Dendritic cell treated with granulocyte-macrophage colony-stimulating factor and Interleukin-4, amounts not matched to agents 40 ng/mL and 50 ng/mL, for 4 days (primary cell): ENCODE results near the gene HNRNPL.
"Not testable (repeated sequence)": the region's sequence is repeated elsewhere in the genome, so short reads cannot be mapped to it uniquely, and the experiment has no call there.

Source experiments
- H3K27ac Mint-ChIP-seq: one replicate; pipeline ENCODE4 v1.8.0; 2022; ENCODE audit warnings: mild to moderate bottlenecking, mixed read lengths
- H3K27me3 Mint-ChIP-seq: one replicate; pipeline ENCODE4 v1.8.0; 2022; ENCODE audit warnings: mild to moderate bottlenecking, mixed read lengths
- H3K36me3 Mint-ChIP-seq: one replicate; pipeline ENCODE4 v1.8.0; 2022; ENCODE audit warnings: low read depth, mixed read lengths
- H3K4me1 Mint-ChIP-seq: one replicate; pipeline ENCODE4 v1.8.0; 2022; ENCODE audit warnings: low read depth, mixed read lengths
- H3K4me3 Mint-ChIP-seq: one replicate; pipeline ENCODE4 v1.8.0; 2022; ENCODE audit warnings: mild to moderate bottlenecking, moderate library complexity, mixed read lengths
- H3K9me3 Mint-ChIP-seq: one replicate; pipeline ENCODE4 v1.8.0; 2022; ENCODE audit warnings: mixed read lengths
- intact Hi-C: fragments of 100-400 bp; cut with micrococcal nuclease; formaldehyde crosslinking; loops from one replicate; pipeline ENCODE4 v1.15.0; 2022

Gene HNRNPL

DNA sequence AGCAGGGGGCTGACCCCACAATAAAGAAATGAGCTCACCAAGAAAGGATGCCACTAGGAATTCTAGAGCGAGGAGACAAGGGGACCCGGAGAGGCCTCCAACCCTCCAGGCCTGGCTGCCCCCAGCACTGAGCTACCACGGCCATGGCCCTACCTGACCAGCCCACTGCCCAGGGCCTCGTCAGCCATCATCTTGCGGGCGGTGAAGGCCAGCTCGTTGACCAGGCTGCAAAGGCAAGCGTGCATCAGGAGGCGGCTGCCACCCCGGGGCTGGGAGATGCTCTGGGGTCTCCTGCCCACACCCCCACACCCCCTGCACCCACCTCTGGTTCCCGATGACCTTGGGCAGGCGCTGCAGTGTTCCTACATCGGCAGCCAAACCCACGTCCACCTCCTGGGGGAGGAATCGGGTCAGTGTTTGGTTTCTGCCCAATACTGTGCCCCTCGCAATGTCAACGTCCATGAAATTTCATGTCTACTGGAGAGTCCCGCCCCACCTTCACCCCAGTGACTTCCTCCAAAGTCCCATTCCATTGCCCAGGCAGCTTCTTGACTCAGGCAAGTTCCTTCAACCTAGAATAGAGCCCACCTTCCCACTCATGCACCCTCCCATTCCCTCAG, 33.5 kb downstream of the HNRNPL start:
- no peak overlapping the region for H3K4me3 Mint-ChIP-seq
- no peaks in the 10 kb centered on the region for H3K9me3 Mint-ChIP-seq
- peaks cover 6% of the 10 kb centered on the region for H3K4me1 Mint-ChIP-seq
- intact Hi-C loops: no loop called here
- peaks cover 59% of the 10 kb centered on the region for H3K36me3 Mint-ChIP-seq
- H3K27me3 Mint-ChIP-seq: no peaks in the 10 kb centered on the region
- H3K27ac Mint-ChIP-seq: no peak overlapping the region

DNA sequence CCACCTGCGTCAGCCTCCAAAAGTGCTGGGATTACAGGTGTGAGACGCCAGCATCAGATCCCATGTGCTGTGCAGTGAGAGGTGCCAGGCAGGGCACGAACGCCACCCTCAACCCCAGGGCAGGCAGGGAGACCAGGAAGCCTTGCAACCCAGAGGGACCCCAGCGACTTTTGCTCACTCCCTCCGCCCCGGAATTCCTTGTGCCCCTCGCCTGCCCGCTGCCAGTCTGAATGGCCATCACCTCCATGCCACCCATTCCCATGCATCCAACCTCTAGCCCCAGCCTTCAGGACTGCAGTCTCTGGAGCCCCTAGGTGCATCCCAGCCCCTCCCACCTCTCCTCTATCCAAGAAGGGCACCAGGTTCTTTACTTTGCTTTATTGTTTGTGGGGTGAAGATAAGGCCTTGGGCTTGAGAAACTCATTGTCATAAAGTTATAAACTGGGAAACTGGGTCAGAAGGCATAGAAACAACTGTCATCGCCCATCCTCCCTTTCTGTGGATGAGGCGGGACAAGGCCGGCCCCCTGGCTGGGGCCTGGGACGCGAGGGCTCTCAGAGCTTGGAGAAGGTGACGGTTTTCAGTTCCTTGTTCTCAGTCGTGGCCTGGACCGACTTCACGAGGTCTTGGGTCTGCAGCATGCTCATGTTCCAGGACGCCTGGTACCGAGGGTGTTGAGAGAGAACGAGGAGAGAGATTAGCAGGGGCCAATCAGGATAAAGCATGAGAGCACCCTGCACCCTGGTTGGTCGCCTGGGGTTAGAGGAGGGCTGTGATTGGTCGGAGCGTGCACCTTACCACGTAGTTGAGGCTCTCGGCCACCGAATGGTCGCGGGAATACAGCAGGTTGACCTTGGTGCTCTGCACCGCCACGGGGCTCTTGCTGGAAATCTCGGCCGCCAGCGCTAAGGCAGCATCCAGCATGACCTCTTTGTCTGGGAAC, 34.5 kb downstream of the HNRNPL start:
- Mint-ChIP-seq H3K9me3 (no peaks in the 10 kb centered on the region), H3K36me3 (peaks cover 50% of the 10 kb centered on the region)

DNA sequence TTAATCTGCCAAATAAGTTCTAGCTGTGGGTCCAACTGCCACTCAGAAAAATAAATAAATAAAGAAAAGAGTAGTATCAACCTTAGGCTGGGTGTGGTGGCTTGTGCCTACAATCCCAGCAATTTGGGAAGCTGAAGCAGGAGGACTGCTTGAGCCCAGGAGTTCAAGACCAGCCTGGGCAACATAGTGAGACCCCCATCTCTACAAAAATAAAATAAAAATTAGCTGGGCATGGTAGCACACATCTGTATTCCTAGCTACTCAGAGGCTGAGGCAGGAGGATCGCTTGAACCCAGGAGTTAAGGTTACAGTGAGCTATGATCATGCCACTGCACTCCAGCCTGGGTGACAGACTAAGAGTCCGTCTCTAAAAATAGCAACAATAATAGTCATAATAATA, 35.9 kb downstream of the HNRNPL start:
- H3K4me3 Mint-ChIP-seq, intact Hi-C loops, H3K4me1 Mint-ChIP-seq, H3K9me3 Mint-ChIP-seq, H3K27ac Mint-ChIP-seq, H3K27me3 Mint-ChIP-seq: not testable (repeated sequence)
- H3K36me3 Mint-ChIP-seq: peaks cover 39% of the 10 kb centered on the region

More for the DNA sequence above, 34.5 kb downstream of the HNRNPL start:
- intact Hi-C loops: no loop called here
- Mint-ChIP-seq H3K27ac (no peak overlapping the region), H3K4me1 (peaks cover 6% of the 10 kb centered on the region), H3K27me3 (no peaks in the 10 kb centered on the region), H3K4me3 (no peak overlapping the region)

DNA sequence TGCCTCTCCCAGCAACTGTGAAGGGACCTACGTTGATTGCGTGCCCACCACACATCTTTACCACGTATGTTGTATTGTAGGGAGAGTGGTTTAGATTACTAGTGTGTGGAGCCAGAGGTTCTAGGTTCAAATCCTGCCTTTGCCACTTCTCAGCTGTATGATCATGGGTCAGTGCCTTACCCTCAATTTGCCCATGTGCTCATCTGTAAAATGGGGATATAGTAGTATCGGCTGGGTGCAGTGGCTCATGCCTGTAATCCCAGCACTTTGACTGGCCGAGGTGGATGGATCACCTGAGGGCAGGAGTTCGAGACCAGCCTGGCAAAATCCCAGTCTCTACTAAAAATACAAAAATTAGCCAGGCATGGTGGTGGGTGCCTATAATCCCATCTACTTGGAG, 36.5 kb downstream of the HNRNPL start:
- H3K27me3 Mint-ChIP-seq: no peaks in the 10 kb centered on the region
- H3K36me3 Mint-ChIP-seq: peaks cover 36% of the 10 kb centered on the region
- intact Hi-C loops: no loop called here
- no peak overlapping the region for H3K4me3 Mint-ChIP-seq
- H3K9me3 Mint-ChIP-seq: no peaks in the 10 kb centered on the region
- H3K27ac Mint-ChIP-seq: no peak overlapping the region
- H3K4me1 Mint-ChIP-seq: peaks cover 6% of the 10 kb centered on the region

DNA sequence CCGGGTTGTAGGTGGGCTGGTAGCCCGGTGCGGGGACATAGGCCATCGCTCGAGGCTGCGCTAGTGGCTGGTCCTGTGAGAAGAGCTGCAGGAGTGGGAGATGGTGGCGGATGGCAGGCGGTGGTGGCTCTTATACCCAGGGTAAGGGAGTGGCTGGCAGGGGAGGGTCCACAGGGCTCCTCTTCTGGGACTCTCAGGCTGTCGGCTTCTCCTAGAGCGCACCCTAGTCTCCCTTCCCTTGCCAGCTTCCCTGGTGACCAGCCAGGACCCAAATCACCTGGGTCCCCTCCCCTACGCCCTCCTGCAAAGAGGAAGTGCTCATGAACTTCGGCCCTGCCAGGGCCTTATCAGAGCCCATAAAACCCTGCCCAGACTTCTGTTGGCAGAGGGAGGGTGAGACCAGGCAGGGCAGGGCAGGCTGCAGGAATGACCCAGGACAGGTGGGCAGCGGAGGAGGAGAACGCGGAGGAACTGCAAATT, 36.9 kb downstream of the HNRNPL start, which contains the start of gene LGALS4:
LGALS4 (minus strand) TSS at position 105 of the 480 bp plus-strand sequence; CDS start at position 46, 59 bp downstream.
- H3K36me3 Mint-ChIP-seq: peaks cover 32% of the 10 kb centered on the region
- H3K9me3 Mint-ChIP-seq: no peaks in the 10 kb centered on the region
- intact Hi-C loops: no loop called here
- H3K27ac Mint-ChIP-seq: no peak within 1 kb of the TSS
- H3K27me3 Mint-ChIP-seq: no peaks in the 10 kb centered on the region
- H3K4me3 Mint-ChIP-seq: no peak within 1 kb of the TSS
- peaks cover 6% of the 10 kb centered on the region for H3K4me1 Mint-ChIP-seq

DNA sequence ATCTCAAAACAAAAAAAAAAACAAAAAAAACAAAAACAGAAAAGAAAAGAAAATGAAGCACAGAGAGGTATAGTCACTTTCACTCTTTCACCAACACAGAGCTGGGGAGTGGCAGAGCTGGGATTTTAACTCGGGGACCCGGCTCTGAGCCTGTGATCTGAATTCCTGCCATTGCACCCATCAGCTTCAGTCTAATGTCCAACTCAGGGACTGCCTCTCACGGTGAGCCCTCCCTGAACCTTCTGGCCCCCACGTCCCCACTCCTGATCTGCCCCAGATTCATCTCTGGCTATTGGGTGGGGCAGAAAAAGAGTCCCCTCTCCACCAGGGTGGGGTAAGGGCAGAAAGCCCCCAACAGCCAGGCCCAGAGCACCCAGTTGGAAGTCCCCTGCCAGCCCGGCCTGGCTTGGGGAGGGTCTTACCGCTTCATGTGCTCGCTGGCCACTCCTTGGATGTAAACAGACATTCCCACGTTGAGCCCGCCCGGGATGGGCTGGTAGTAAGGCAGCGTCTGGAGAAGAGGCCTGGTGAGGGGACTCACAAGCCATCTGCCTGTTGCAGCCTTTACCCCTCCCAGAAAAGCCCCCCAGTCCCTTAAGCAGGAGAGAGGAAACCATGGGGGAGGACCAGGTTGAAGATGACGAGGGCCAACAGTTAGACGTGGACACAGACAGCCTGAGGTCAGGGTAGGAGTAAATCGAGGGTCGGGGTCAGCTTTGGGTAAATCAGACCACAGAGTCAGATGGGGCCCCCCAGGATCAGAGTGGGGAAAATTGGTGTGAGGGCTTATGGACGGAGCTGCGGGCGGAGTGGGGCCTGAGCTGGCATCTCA, 37.6 kb downstream of the HNRNPL start:
- Mint-ChIP-seq H3K4me3 (no peak overlapping the region), H3K4me1 (peaks cover 6% of the 10 kb centered on the region), H3K36me3 (peaks cover 25% of the 10 kb centered on the region), H3K9me3 (no peaks in the 10 kb centered on the region), H3K27me3 (no peaks in the 10 kb centered on the region), H3K27ac (no peak overlapping the region)
- intact Hi-C loops: no loop called here

DNA sequence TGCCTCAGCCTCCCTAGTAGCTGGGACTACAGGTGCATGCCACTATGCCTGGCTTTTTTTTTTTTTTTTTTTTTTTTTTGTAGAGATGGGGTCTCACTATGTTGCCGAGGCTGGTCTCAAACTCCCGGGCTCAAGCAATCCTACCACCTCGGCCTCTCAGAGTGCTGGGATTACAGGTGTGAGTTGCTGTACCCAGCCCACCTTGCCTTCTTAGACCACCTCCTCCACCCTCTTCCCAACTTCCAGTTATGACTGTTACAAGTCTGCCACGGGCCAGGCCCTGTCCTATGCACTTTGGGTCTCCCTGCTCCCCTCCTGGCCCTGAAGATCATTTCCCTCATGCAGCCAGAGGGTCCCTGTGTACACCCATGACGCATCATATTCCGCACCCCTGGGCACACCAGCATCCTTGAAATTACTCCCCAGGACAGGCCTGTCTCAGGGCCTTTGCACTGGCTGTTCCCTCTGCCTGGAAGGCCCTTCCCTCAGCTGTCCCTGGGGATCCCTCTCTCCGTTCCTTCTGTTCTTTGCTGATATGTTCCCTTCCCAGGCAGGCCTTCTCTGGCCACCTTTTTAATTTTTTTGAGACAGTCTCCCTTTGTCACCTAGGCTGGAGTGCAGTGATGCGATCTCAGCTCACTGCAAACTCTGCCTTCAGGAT, 40.1 kb downstream of the HNRNPL start:
- H3K9me3 Mint-ChIP-seq: no peaks in the 10 kb centered on the region
- peaks cover under 1% of the 10 kb centered on the region for H3K36me3 Mint-ChIP-seq
- no peak overlapping the region for H3K4me3 Mint-ChIP-seq
- H3K4me1 Mint-ChIP-seq: peaks cover 5% of the 10 kb centered on the region
- H3K27me3 Mint-ChIP-seq: no peaks in the 10 kb centered on the region
- intact Hi-C loops: no loop called here
- H3K27ac Mint-ChIP-seq: no peak overlapping the region

DNA sequence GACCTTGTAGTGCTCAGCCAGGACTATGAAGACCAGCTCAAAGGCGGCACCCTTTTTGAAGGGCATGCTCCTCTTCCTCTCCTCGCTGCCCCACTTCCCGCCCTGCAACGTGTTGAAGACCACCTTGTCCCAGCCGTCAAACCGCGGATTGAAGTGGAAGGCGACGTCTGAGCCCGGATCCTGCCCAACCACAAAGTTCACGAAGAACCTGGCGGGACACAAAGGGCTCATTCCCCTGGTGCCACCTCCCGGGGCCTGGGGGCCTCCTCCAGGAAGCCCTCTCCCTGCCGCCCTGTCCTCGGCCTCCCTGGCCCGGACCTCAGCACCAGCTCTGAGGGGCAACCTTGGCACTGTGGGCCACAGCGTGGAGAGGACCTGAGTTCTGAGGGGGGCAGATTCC, 41.0 kb downstream of the HNRNPL start:
- H3K36me3 Mint-ChIP-seq: no peaks in the 10 kb centered on the region
- no peak overlapping the region for H3K4me3 Mint-ChIP-seq
- no peak overlapping the region for H3K27ac Mint-ChIP-seq
- peaks cover 5% of the 10 kb centered on the region for H3K4me1 Mint-ChIP-seq
- no peaks in the 10 kb centered on the region for H3K9me3 Mint-ChIP-seq
- H3K27me3 Mint-ChIP-seq: no peaks in the 10 kb centered on the region
- intact Hi-C loops: no loop called here

DNA sequence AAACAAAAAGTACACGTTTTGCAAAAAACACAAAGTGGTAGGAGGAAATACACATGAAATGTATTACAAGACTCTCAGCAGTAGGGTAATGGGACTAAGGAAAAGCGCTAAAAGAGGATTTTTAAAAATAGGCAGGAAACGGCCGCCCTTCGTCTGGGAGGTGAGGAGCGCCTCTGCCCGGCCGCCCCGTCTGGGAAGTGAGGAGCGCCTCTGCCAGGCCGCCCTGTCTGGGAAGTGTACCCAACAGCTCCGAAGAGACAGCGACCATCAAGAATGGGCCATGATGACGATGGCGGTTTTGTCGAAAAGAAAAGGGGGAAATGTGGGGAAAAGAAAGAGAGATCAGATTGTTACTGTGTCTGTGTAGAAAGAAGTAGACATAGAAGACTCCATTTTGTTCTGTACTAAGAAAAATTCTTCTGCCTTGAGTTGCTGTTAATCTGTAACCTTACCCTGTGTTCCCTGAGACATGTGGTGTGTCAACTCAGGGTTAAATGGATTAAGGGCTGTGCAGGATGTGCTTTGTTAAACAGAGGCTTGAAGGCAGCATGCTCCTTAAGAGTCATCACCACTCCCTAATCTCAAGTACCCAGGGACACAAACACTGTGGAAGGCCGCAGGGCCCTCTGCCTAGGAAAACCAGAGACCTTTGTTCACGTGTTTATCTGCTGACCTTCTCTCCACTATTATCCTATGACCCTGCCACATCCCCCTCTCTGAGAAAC, 42.2 kb downstream of the HNRNPL start:
- H3K27ac Mint-ChIP-seq, H3K4me3 Mint-ChIP-seq, H3K27me3 Mint-ChIP-seq, intact Hi-C loops, H3K9me3 Mint-ChIP-seq, H3K4me1 Mint-ChIP-seq, H3K36me3 Mint-ChIP-seq: not testable (repeated sequence)

DNA sequence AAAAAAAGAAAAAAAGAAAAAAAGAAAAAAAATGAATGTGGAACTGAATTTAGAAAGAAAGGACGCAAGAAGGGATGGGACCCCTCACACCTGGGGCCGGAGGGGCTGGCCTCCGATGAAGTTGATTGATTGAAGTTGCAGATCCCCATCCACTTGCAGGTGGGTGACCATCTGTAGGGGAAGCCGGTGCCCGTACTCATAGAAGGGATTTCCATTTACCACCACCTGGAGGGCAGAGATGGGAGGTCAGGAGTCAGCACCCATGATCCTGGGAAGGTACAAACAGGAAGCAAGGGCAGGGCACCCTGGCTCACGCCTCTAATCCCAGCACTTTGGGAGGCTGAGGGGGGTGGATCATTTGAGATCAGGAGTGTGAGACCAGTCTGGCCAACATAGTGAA, 43.4 kb downstream of the HNRNPL start:
- Mint-ChIP-seq H3K4me1 (peaks cover 5% of the 10 kb centered on the region), H3K4me3 (no peak overlapping the region), H3K36me3 (no peaks in the 10 kb centered on the region), H3K9me3 (no peaks in the 10 kb centered on the region), H3K27me3 (no peaks in the 10 kb centered on the region), H3K27ac (no peak overlapping the region)
- intact Hi-C loops: no loop called here

DNA sequence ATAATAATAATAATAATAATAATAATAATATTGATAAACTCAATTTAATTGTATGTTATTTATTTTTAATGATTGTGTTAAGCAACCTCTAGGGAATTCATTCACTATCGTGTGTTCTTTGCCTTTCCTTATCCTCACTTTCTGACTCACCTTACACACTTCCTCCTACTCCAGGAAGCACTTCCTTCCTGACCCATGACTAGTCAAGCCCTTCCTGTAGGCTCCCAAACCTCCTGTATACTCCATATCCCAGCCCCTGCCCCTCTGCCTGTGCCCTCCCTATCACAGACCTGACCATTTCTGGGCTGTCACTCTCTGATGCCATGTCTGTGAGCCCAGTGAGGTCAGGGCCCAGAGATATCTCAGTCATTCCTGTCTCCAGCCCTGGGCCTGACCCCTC, 44.6 kb downstream of the HNRNPL start:
- H3K27me3 Mint-ChIP-seq: no peaks in the 10 kb centered on the region
- H3K4me3 Mint-ChIP-seq: no peak overlapping the region
- intact Hi-C loops: no loop called here
- H3K27ac Mint-ChIP-seq: no peak overlapping the region
- peaks cover 5% of the 10 kb centered on the region for H3K4me1 Mint-ChIP-seq
- H3K36me3 Mint-ChIP-seq: no peaks in the 10 kb centered on the region
- no peaks in the 10 kb centered on the region for H3K9me3 Mint-ChIP-seq

DNA sequence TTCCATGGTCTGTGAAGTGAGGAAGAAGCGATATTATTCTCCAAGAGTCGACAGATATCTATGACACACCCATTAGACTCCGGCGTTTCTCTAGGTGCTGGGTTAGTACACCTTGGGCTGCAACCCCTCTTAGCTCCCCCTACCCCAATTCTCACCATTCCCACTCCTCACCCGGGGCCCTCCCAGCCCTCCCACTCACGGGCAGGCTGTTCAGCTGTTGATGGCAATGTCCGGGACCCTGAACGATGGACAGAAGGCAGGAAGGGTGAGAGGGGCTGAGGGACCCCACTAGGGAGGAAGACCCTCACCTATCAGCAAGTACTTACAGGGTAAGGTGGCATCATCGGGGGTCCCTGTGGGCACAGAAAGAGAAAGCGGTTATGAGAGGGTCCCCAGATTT, 46.2 kb downstream of the HNRNPL start:
- H3K27ac Mint-ChIP-seq: no peak overlapping the region
- no peak overlapping the region for H3K4me3 Mint-ChIP-seq
- peaks cover 5% of the 10 kb centered on the region for H3K4me1 Mint-ChIP-seq
- no peaks in the 10 kb centered on the region for H3K36me3 Mint-ChIP-seq
- no peaks in the 10 kb centered on the region for H3K27me3 Mint-ChIP-seq
- intact Hi-C loops: no loop called here
- H3K9me3 Mint-ChIP-seq: no peaks in the 10 kb centered on the region
